HG03342 (cell line): ENCODE results near the gene MMP20.
"Not testable (repeated sequence)": the region's sequence is repeated elsewhere in the genome, so short reads cannot be mapped to it uniquely, and the experiment has no call there.

ENCODE experiments used
- ATAC-seq: cut with Tn5 transposase; IDR thresholded peaks from one replicate; pipeline ENCODE4 v1.9.1; 2021; ENCODE audit warnings: mild to moderate bottlenecking, moderate library complexity; ENCODE audit not compliant: unreplicated experiment

Gene MMP20, protein sequence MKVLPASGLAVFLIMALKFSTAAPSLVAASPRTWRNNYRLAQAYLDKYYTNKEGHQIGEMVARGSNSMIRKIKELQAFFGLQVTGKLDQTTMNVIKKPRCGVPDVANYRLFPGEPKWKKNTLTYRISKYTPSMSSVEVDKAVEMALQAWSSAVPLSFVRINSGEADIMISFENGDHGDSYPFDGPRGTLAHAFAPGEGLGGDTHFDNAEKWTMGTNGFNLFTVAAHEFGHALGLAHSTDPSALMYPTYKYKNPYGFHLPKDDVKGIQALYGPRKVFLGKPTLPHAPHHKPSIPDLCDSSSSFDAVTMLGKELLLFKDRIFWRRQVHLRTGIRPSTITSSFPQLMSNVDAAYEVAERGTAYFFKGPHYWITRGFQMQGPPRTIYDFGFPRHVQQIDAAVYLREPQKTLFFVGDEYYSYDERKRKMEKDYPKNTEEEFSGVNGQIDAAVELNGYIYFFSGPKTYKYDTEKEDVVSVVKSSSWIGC

DNA sequence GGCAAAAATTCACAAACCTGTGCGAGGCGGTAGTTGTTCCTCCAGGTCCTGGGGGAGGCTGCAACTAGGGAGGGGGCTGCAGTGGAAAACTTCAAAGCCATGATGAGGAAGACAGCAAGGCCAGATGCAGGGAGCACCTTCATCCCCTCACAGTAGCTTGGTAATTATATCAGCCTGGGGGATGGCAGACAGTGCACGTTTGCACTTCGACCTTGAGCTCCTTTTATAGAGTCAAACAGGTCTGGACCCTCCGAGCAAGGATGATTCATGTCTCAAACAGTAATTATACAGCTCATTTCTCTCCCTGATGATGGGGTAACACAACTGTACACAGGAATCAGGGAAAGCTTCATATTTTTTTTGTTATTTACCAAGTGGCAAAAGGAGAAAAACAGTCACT lies at the start of gene MMP20:
Gene MMP20, minus strand, starts transcription at position 156 of the 400 bp plus-strand sequence. Its CDS starts 13 bp downstream, at position 143.
- ATAC-seq = no peak

DNA sequence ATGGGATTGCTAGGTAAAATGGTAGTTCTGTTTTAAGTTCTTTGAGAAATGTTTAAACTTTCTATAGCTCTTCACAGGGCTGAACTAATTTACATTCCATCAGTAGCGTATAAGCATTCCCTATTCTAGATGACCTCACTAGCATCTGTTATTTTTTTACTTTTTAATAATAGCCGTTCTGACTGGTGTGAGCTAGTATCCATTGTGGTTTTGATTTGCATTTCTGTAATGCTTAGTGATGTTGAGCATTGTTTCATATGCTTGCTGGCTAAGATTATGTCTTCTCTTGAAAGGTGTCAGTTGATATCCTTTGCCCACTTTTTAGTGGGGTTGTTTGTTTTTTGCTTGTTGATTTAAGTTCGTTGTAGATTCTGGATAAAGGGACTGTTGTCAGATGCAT lies 44.5 kb upstream of the MMP20 start:
- peak; percentile 81 for ATAC-seq

DNA sequence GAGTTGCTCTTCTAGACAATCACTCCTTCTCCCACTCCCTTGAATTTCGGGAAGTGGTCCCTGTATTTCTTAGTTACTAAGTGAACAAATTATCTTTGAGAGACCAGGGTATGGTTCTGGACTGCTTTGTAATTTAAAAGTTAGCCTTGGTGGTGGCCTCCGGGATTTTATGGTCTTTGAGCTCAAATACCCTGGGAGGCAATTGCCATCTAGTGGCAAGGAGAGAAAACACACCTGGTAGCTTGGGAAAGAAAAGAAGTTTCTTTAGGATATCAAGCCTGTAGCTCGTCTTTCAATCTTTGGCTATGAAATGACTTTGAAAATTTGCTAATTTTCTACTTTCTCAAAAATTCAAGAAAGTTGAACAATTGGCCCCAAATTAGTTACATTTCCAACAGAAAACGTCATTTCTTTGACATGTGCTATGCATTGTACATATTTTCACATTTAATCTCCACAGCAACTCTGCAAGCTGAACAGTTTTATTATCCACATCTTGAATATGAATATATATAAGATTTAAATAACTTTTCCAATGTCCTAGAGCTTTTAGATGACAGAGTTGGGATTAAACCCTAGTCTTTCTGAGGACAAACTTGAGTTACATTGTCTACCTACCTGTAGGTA lies 41.3 kb upstream of the MMP20 start:
- ATAC-seq = peak; percentile 48

DNA sequence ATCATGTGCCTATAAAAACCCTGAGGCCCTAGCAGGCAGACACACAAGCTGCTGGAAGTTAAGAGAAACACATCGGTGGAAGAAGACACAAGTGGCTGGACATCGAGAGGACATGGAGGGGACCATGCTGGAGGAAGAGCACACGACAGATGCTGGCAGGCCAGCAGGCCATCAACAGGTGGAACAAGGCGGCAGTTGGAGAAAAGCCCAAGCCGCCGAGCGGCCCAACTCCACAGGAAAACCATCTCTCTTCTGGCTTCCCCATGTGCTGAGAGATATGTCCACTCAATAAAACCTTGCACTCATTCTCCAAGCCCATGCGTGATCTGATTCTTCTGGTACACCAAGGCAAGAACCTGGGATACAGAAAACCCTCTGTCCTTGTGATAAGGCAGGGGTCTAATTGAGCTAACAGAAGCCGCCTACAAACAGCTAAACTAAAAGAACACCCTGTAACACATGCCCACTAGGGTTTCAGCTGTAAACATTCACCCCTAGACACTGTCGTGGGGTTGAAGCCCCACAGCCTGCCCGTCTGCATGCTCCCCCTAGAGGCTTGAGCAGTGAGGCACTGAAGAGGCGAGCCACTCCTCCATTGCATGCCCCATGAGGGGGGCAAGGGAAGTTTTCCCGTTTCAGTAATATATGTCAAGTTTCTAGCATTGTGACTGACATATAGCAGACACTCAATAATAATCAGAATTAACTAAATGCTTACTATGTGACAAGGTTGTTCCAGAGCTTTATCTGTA lies 39.0 kb upstream of the MMP20 start:
- ATAC-seq = peak; percentile 70

DNA sequence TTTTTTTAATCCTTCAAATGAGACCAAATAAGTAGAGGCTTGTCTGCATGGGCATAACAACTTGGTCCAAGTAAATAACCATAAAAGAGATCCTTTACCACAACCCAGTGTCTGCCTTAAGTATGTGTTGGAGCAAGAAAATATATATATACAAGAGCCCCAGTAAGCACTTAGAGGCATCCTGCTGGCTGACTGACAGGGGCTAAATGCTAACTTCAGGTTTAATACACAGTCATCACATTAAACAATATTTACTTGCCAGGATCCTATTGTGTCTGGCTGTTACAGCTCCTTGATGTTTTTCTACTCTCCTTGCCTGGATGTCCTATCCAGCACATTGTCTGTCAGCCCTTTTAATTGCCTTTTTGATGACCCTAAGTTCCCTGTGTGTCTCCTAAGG lies 37.5 kb upstream of the MMP20 start:
- ATAC-seq = no peak

DNA sequence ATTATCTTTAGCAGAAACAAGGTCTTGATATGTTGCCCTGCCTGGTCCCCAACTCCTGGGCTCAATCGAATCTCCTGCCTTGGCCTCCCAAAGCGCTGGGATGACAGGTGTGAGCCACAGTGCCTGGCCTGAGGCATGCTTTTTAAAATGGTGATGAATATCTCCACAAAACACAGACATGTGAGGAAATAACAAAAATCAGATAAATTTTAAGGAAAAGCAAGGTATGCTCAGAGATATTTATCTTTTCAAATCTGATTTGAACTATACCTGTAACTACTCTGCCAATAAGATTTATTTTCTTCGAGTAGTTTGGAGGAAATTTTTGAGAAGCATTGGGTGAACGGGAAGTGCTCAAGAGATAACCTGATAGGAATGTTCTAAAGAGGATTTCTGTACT lies 35.9 kb upstream of the MMP20 start:
- ATAC-seq = no peak

DNA sequence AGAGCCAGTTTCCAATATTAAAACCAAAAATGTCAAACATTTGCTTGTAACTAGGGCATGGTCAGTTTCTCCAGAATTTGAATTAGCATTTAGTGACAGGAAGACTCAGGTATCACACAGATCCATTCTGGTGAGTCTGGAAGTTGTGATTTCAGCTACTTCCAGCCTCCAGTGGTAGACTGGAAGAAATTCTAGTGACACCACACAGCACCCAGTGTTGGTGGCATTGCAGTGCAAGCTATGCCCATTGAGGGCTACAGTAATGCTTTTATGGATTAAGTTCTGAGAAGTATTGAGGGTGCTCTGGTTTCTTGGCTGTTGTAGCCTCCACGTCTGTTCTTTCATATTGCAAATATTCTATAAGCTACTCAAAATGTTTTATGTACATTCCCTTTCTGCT lies 31.4 kb upstream of the MMP20 start:
- ATAC-seq = no peak

DNA sequence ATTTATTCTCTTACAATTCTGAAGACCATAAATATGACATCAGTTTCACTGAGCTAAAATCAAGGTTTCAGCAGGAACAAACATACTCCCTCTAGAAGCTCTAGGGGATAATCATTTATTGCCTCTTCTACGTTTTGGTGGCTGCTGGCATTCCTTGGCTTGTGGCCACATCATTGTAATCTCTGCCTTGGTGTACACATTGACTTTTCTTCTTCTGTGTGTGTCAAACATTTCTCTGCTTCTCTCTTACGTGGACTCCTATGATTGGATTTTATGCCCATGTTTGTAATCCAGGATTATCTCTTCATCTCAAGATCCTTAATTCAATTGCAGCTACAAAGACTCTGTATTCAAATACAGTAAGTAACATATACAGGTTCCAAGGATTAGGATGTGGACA lies 30.4 kb upstream of the MMP20 start:
- ATAC-seq = no peak

DNA sequence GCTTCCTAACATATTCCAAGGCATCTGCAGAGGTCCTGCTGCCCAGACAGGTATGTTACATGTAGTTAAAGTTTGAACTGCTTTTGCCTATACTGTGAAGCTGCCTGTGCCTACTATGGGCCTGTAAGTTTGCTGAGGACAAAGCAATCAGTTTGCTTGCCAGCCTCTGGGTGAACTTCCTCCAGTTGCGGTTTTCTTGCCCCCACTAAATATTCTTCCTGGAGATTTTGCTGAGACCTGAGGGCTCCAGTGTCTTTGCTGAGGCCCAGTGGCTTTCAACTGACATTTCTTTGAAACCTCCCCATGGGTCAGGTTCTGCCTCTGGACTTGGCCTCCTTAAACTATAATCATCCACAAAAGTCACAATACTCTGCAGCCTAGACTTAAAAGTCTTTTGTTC lies 29.6 kb upstream of the MMP20 start:
- no peak for ATAC-seq

DNA sequence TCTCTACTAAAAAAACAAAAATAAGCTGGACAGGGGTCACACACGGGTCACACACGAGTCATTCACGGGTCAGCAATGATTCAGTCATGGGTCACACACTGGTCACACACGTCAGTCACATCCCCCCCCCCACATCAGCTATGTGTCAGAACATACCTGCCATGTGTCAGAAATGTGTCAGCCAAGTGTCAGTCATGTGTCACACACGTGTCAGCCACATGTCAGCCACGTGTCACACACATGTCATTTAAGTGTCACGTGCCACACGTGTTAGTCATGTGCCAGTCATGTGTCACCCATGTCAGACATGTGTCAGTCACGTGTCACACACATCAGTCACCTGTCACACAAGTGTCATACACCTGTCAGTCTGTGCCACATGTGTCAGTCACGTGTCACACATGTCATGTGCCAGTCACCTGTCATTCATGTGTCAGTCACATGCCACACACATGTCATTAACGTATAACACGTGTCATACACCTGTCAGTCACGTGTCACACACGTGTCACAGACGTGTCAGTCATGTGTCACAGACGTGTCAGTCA lies 28.7 kb upstream of the MMP20 start:
- ATAC-seq = no peak

DNA sequence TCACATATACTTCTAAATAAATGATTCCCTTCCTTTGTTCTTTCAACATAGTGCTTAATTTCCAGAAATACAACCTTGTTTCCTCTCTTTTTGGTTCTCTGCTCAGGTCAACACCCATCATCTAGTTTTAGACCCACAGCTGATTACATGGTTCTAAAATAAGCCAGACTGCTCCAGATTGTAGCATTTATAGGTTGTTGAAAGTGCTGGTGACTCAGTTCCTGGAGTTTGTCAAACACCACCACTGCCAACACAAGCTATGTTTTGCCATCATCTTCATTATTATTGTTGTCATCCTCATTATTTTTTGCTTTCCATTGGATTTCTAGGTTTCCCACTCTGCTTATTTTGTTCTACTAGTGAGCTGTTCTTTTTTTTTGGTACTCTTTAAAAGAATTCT lies 22.3 kb upstream of the MMP20 start:
- no peak for ATAC-seq

DNA sequence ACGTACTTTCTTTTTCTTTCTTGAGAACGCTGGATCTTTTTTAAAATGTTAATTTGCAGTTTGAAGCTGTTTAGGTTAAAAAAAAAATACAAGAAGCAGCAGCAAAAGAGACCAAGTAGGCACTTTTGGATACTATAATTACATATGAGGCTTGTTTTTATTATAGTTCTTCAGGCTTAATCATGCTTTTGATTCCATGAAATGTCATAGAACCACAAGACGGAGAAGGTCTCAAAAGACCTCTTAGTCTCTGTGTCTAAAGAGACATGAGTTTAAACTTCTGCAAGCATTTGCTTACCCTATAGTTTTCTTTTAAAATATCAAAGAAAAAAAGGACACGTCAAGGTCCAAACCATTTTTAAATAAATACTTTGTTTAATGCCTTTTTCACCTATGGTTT lies 18.8 kb upstream of the MMP20 start:
- no peak for ATAC-seq

DNA sequence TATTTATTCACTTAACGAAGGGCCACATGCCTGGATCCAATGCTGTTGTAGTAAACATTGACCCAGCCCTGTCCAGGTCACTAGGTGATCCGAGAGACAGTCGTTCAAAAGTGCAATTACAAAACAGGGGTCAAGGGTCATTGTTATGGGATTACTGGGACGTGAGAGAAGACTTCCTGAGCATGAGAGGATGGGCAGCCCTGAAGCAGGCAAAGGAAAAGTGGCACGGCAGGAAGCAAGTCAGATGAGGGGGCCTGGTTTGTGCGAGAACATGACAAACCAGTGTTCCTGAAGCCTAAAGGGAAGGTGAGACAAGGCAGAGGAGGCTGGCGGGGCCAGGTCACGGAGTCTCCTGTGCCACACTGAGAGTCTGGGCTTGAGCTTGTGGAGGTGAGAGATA lies 15.8 kb upstream of the MMP20 start:
- no peak for ATAC-seq

DNA sequence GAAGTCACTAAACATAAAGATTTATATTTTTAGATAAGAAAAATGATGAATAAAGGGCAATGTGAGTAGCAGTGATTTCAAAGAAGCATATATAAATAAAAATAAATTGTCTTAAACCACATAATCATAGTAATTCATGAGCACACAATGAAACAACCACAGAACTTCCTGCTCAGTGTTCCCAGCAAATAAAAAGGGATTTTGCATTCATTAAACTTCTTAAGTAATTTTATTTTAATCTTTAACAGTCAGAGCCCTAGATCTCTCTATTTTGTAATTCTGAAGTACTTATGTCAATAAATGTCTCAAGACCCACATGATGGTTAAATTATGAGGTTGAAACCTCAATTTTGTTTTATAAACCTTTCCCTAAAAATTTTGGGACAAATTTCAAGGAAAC lies 14.5 kb upstream of the MMP20 start:
- ATAC-seq = no peak

DNA sequence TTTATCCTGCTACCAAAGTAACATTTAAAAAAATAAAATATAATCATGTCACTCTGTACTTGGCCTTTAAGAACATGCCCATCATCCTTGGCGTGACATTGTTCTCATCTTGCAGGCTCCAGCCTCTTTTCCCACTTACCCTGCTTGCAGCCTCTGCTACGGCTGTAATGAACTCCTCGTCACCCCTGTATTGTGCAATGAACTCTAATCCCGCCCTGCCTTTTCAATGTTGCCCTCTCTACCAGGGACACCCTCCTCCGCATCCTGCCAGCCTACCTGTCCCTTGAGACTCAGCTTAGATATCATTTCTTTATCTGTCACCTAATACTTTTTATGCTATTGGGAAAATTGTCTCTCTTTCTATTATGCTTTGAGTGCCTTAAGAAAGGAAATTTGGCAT lies 12.6 kb upstream of the MMP20 start:
- no peak for ATAC-seq

DNA sequence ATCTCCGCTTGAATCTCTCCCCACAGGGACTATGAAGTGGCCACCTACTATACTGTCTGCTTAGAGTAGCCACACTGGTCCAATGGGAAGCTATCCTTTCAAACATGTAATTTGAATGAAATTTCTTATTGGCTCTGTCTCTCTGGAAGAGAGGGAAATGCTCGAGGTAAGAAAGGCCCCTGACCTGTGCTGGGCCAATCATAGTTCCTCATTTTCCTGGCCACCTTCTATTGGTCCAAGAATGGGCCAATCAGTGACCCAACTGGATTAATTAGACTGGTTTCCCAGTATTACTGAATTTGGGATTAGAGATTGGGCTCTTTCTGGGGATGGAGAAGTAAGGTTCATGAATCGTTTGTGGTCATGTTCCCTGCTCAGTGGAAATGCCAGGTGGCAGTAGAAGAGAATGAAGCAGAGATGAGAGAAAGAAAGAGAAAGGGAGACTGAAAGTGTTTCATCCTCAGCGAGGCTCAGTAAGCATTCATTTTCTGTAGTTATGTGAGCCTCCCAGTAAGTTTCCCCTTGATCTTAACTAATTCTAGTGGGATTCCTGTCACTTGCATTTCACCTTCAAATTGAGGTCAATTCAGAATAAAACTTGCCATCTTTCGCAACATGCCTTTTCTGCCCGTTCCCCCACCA lies 8.4 kb upstream of the MMP20 start:
- ATAC-seq = no peak

DNA sequence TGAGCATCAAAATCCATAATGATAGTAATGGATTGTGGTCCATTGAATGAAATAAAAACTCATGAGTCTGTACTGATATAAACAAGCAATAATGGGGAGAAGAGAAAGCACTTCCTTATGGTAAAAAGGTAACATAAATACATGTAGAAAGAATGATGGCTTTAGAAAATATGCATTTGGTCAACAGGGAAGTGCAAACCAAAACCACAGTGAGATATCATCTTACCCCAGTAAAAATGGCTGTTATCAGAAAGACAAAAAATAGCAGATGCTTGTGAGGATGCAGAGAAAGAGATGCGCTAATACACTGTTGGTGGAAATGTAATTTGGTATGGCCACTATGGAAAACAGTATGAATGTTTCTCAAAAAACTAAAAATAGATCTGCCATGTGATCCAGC lies 6.9 kb upstream of the MMP20 start:
- ATAC-seq = no peak

DNA sequence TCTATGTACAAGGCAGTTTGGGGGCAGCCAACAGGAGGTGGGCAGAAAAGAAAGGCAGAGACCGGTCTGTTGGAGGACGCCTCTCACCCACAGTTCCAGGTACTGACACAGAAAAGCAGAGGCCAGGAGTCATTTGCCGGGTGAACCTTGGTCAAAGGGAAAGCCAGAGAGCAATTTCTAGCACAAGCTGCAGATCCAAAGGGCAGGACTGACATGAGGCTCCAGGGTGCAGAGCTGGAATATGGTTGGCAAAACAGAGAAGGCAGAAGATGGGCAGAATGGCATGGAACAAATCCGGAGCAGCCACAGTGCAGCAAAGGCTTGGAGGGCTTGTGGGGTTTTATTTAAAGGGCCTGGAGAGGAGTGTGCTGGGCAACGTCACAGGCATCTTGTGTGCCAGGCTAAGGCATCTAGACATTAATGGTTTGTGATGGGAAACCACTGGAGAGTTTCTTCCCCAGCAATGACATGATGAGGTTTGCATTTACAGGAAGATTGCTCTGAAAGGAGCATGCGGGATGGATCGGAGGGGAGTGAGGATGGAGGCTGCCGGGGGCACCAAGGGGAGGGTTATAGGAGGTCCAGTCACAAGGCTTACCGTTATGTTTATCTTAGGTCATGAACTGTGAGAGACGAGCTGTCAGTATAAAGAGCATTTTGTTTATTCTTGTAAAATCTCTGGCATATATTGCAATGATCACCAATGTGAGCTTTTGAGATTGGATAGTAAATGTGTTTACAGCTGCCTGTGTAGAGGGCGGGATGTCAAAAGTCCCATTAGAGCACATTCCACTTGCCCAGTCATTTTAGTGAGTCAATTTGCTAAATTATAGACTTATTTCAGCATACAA lies 5.7 kb upstream of the MMP20 start:
- ATAC-seq = no peak

DNA sequence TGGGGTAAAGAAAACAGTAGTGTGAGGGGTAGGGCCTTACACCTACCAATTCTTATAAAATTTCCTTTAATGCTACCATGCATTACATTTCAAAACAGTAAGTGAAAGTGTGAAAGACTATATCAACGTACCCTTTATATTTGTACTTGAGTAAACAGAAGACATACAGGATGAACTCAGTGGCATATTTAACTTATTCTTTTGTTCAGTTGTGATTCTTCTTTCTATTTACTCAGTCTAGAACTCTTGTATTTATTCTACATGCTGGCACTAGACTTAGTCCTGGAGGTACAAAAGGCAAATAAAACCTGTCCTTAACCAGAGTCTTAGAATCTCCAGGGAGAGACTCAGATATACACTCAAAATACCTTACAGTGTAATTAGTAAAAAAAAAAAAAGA lies 4.8 kb upstream of the MMP20 start:
- ATAC-seq = not testable (repeated sequence)

DNA sequence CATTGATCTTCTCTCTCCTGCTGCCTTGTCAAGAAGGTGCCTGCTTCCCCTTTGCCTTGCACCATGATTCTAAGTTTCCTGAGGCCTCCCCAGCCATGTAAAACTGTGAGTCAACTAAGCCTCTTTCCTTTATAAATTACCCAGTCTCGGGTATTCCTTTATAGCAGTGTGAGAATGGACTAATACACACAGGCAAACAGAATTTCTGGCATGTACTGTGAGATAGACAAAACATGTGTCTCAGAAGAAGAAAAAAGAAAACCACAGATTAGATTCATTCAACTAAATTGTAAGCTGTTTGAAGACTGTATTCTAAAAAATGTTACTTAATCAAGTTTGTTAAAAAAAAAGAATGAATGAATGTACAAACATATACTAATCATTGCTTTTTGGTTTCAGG lies 1.5 kb upstream of the MMP20 start:
- ATAC-seq = no peak
